ENCODE measurements around the gene EPHX1. TPM values are rescaled to one million over a fixed set of nuclear protein-coding genes. Genes with fewer than 3 reads are reported as not detected.

EPHX1 gene
- total and polyA plus RNA-seq, 4 donors = 93.8 to 1,448 (median 204) TPM

GRCh38 chr1:225861834-225862580 is 52.1 kb downstream of the EPHX1 start:
- H3K27ac ChIP-seq (ENCODE audit: low read depth in 1 of 2, low read length in 2 of 2) = no peak overlapping the region
- 91% methylated on average over 13 of the region's 13 CpGs for WGBS
- DNase-seq (ENCODE audit: low spot score) = no peak
- no peak overlapping the region for H3K4me3 ChIP-seq (ENCODE audit: low read depth in 1 of 3, low read length in 3 of 3)
- no peaks in the 10 kb centered on the region for H3K9me3 ChIP-seq (ENCODE audit: control insufficient read depth in 4 of 4, low read length in 3 of 4)
- H3K36me3 ChIP-seq (ENCODE audit: control insufficient read depth in 4 of 4, insufficient read depth in 3 of 4, low read depth in 1 of 4, low read length in 3 of 4) = peaks cover 17 to 73% (median 52%) of the 10 kb centered on the region in 4 donors
- H3K4me1 ChIP-seq (ENCODE audit: control insufficient read depth in 4 of 4, insufficient read depth in 4 of 4, low read length in 3 of 4) = no peaks in the 10 kb centered on the region
- TF ChIP-seq RXRA (IDR thresholded peaks at IDR 0.05) (no peak), TAF1 (conservative IDR thresholded peaks at IDR 0.05) (no peak), CTCF (IDR thresholded peaks at IDR 0.05; ENCODE audit: low read depth, low read length, missing input control) (no peak), EGR1 (IDR thresholded peaks at IDR 0.05; ENCODE audit: low read depth in 2 of 2) (no peak), MAX (IDR thresholded peaks at IDR 0.05) (no peak), HNF4G (IDR thresholded peaks at IDR 0.05) (no peak), YY1 (IDR thresholded peaks at IDR 0.05) (no peak), RAD21 (IDR thresholded peaks at IDR 0.05) (no peak), NR2F2 (IDR thresholded peaks at IDR 0.05) (no peak), FOXA2 (IDR thresholded peaks at IDR 0.05) (no peak), REST (IDR thresholded peaks at IDR 0.05) (no peak), HNF4A (conservative IDR thresholded peaks at IDR 0.05) (no peak), SP1 (IDR thresholded peaks at IDR 0.05) (no peak), ATF3 (IDR thresholded peaks at IDR 0.05) (no peak)
- H3K9ac ChIP-seq (ENCODE audit: low read depth in 1 of 2, low read length in 2 of 2) = no peak overlapping the region
- no peaks in the 10 kb centered on the region for H3K27me3 ChIP-seq (ENCODE audit: control insufficient read depth in 4 of 4, insufficient read depth in 4 of 4, low read length in 3 of 4)

GRCh38 chr1:225862581-225862950 is 52.6 kb downstream of the EPHX1 start:
- no peak for TF ChIP-seq REST (IDR thresholded peaks at IDR 0.05)
- Histone ChIP-seq H3K4me3 (ENCODE audit: low read depth in 1 of 3, low read length in 3 of 3) (no peak overlapping the region), H3K4me1 (ENCODE audit: control insufficient read depth in 4 of 4, insufficient read depth in 4 of 4, low read length in 3 of 4) (no peaks in the 10 kb centered on the region), H3K36me3 (ENCODE audit: control insufficient read depth in 4 of 4, insufficient read depth in 3 of 4, low read depth in 1 of 4, low read length in 3 of 4) (peaks cover 19 to 77% (median 56%) of the 10 kb centered on the region in 4 donors), H3K27me3 (ENCODE audit: control insufficient read depth in 4 of 4, insufficient read depth in 4 of 4, low read length in 3 of 4) (no peaks in the 10 kb centered on the region), H3K9me3 (ENCODE audit: control insufficient read depth in 4 of 4, low read length in 3 of 4) (no peaks in the 10 kb centered on the region), H3K9ac (ENCODE audit: low read depth in 1 of 2, low read length in 2 of 2) (no peak overlapping the region), H3K27ac (ENCODE audit: low read depth in 1 of 2, low read length in 2 of 2) (no peak overlapping the region)
- no peak for DNase-seq (ENCODE audit: low spot score)
- 93% methylated on average over 13 of the region's 13 CpGs for WGBS

All from liver (tissue), 9 donors.